WTC11 (cell line): Measurements from ENCODE around the gene CASP2. TPM values are rescaled to one million over a fixed set of nuclear protein-coding genes. Genes with fewer than 3 reads are reported as not detected.

Source experiments
- ATAC-seq: fragments of 200-7000 bp; cut with Tn5 transposase; 2 replicates; pipeline ENCODE4 v1.10.0; 2021; ENCODE audit warnings: mild to moderate bottlenecking, moderate library complexity
- CTCF ChIA-PET: fragments of 300-600 bp; sonication (Branson Sonifier 250); formaldehyde crosslinking; loops from one replicate; lab custom pipeline; 2021; ENCODE audit warnings: antibody characterized with exemption; lab: Charles Lee
- POLR2A ChIA-PET: fragments of 350-600 bp; sonication (Branson Sonifier 250); formaldehyde crosslinking; loops from one replicate; lab custom pipeline; 2021; ENCODE audit warnings: antibody characterized with exemption; lab: Charles Lee
- DNase-seq: peaks from one replicate; pipeline ENCODE4 v3.0.0; 2021; ENCODE audit warnings: low spot score
- H3K27ac Mint-ChIP-seq: 2 replicates; pipeline ENCODE4 v1.8.0; 2021; ENCODE audit warnings: mixed read lengths
- H3K27me3 Mint-ChIP-seq: 2 replicates; pipeline ENCODE4 v1.8.0; 2021; ENCODE audit warnings: low read depth, mild to moderate bottlenecking, moderate library complexity, mixed read lengths
- H3K36me3 Mint-ChIP-seq: 2 replicates; pipeline ENCODE4 v1.8.0; 2021; ENCODE audit warnings: mixed read lengths
- H3K4me1 Mint-ChIP-seq: 2 replicates; pipeline ENCODE4 v1.8.0; 2022; ENCODE audit warnings: mixed read lengths
- H3K4me3 Mint-ChIP-seq: 2 replicates; pipeline ENCODE4 v1.8.0; 2021; ENCODE audit warnings: mild to moderate bottlenecking, moderate library complexity, mixed read lengths
- H3K9me3 Mint-ChIP-seq: 2 replicates; pipeline ENCODE4 v1.8.0; 2021; ENCODE audit warnings: mixed read lengths
- ATF1 ChIP-seq: sonication (generic); formaldehyde crosslinking; IDR thresholded peaks from 2 replicates; pipeline ENCODE4 v1.8.1; 2023; ENCODE audit warnings: mild to moderate bottlenecking, moderate library complexity, missing genetic modification reagents
- CBFB ChIP-seq: sonication (generic); formaldehyde crosslinking; IDR thresholded peaks from 2 replicates; pipeline ENCODE4 v1.8.1; 2022; ENCODE audit warnings: mild to moderate bottlenecking, low read depth, missing genetic modification reagents
- CREM ChIP-seq: sonication (generic); formaldehyde crosslinking; IDR thresholded peaks from 2 replicates; pipeline ENCODE4 v1.8.1; 2022; ENCODE audit warnings: mild to moderate bottlenecking, missing genetic modification reagents, moderate library complexity
- ESRRA ChIP-seq: sonication (generic); formaldehyde crosslinking; IDR thresholded peaks from 2 replicates; pipeline ENCODE4 v1.8.1; 2022; ENCODE audit warnings: mild to moderate bottlenecking, missing genetic modification reagents, borderline replicate concordance
- FOXJ3 ChIP-seq: sonication (generic); formaldehyde crosslinking; IDR thresholded peaks from 2 replicates; pipeline ENCODE4 v1.9.0; 2021; ENCODE audit warnings: missing genetic modification reagents, mild to moderate bottlenecking, borderline replicate concordance
- GTF2I ChIP-seq: fragments of 250-450 bp; sonication (Bioruptor Pico); conservative IDR thresholded peaks from 2 replicates; pipeline ENCODE4 v1.4.0; 2021; ENCODE audit warnings: mild to moderate bottlenecking
- JUN ChIP-seq: sonication (generic); formaldehyde crosslinking; IDR thresholded peaks from 2 replicates; pipeline ENCODE4 v1.8.0; 2023; ENCODE audit warnings: mild to moderate bottlenecking, missing genetic modification reagents
- NFE2L1 ChIP-seq: sonication (generic); formaldehyde crosslinking; IDR thresholded peaks from 2 replicates; pipeline ENCODE4 v1.8.1; 2023; ENCODE audit warnings: missing genetic modification reagents
- NR1H2 ChIP-seq: sonication (generic); formaldehyde crosslinking; IDR thresholded peaks from 2 replicates; pipeline ENCODE4 v1.9.0; 2021; ENCODE audit warnings: mild to moderate bottlenecking, moderate library complexity, missing genetic modification reagents
- PRRX2 ChIP-seq: fragments of 250-450 bp; sonication (Bioruptor Pico); IDR thresholded peaks from 2 replicates; pipeline ENCODE4 v1.8.0; 2021; ENCODE audit warnings: mild to moderate bottlenecking
- RELA ChIP-seq: sonication (generic); formaldehyde crosslinking; IDR thresholded peaks from 2 replicates; pipeline ENCODE4 v1.8.1; 2022; ENCODE audit warnings: missing genetic modification reagents, mild to moderate bottlenecking, borderline replicate concordance
- RORB ChIP-seq: fragments of 250-450 bp; sonication (Bioruptor Pico); IDR thresholded peaks from 2 replicates; pipeline ENCODE4 v1.9.0; 2021; ENCODE audit warnings: mild to moderate bottlenecking
- SMAD4 ChIP-seq: sonication (generic); formaldehyde crosslinking; IDR thresholded peaks from 2 replicates; pipeline ENCODE4 v1.8.0; 2022; ENCODE audit warnings: mild to moderate bottlenecking, missing genetic modification reagents
- ZNF121 ChIP-seq: sonication (generic); formaldehyde crosslinking; IDR thresholded peaks from 2 replicates; pipeline ENCODE4 v1.8.0; 2023; ENCODE audit warnings: missing genetic modification reagents
- ZNF138 ChIP-seq: sonication (generic); formaldehyde crosslinking; conservative IDR thresholded peaks from 2 replicates; pipeline ENCODE4 v1.8.1; 2022; ENCODE audit warnings: mild to moderate bottlenecking, moderate library complexity, missing genetic modification reagents
- ZNF396 ChIP-seq: fragments of 250-450 bp; sonication (Bioruptor Pico); IDR thresholded peaks from 2 replicates; pipeline ENCODE4 v1.8.0; 2021; ENCODE audit warnings: mild to moderate bottlenecking, moderate library complexity, borderline replicate concordance
- total RNA-seq: library from RNA; stranded (reverse); gene quantifications from 3 replicates; pipeline ENCODE4 v1.2.3, GENCODE V29; 2021
- TF ChIP-seq, protein P1 (sequence below): fragments of 250-450 bp; sonication (Bioruptor Pico); IDR thresholded peaks from 2 replicates; pipeline ENCODE4 v1.9.0; 2021; ENCODE audit warnings: moderate library complexity, mild to moderate bottlenecking, inconsistent platforms, borderline replicate concordance
- TF ChIP-seq, protein P2 (sequence below): sonication (generic); formaldehyde crosslinking; IDR thresholded peaks from 2 replicates; pipeline ENCODE4 v1.8.0; 2022; ENCODE audit warnings: mild to moderate bottlenecking, missing genetic modification reagents
- TF ChIP-seq, protein P3 (sequence below): sonication (generic); formaldehyde crosslinking; IDR thresholded peaks from 2 replicates; pipeline ENCODE4 v1.8.1; 2023; ENCODE audit warnings: mild to moderate bottlenecking, missing genetic modification reagents, moderate library complexity
- TF ChIP-seq, protein P4 (sequence below): sonication (generic); formaldehyde crosslinking; IDR thresholded peaks from 2 replicates; pipeline ENCODE4 v1.8.1; 2022; ENCODE audit warnings: mild to moderate bottlenecking, moderate library complexity, missing genetic modification reagents
- TF ChIP-seq, protein P5 (sequence below): sonication (generic); formaldehyde crosslinking; IDR thresholded peaks from 2 replicates; pipeline ENCODE4 v1.8.0; 2022; ENCODE audit warnings: mild to moderate bottlenecking, missing genetic modification reagents
- TF ChIP-seq, protein P6 (sequence below): sonication (generic); formaldehyde crosslinking; IDR thresholded peaks from 2 replicates; pipeline ENCODE4 v1.8.1; 2022; ENCODE audit warnings: mild to moderate bottlenecking, missing genetic modification reagents, moderate library complexity, borderline replicate concordance
- TF ChIP-seq, protein P7 (sequence below): sonication (generic); formaldehyde crosslinking; IDR thresholded peaks from 2 replicates; pipeline ENCODE4 v1.8.0; 2023; ENCODE audit warnings: mild to moderate bottlenecking, missing genetic modification reagents

The CASP2 gene
- total RNA-seq, 1 experiment from 2014 or later, result 35.4 TPM

DNA sequence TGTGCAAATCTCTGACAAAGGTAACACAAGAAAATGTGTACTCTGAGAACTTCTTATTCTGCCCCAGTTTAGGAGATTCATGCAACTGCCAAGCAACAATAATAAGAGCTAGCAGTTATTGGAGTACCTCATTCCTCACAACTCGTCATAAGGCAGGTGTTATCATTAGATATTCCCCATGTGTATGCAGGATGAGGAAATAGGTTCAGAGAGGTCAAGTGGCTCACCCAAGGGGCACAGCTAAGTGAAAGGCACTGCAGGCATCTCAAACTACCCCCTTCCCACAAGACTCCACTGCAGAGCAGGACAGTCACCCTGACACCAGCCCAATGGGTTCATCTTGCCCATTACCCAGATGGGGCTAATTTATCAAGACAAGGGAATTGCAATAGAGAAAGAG, 26.2 kb upstream of the CASP2 start:
- POLR2A ChIA-PET, result no interaction called here
- Mint-ChIP-seq H3K36me3 (no peaks in the 10 kb centered on the region), H3K27ac (no peak overlapping the region), H3K4me1 (peaks cover 12% of the 10 kb centered on the region), H3K9me3 (peaks cover 4% of the 10 kb centered on the region), H3K4me3 (0 out of 2 replicates have a peak overlapping the region, but pooled peaks have one; percentile 16), H3K27me3 (peaks cover 14% of the 10 kb centered on the region)
- ATAC-seq, result no peak
- DNase-seq, result no peak
- CTCF ChIA-PET, result no interaction called here
- TF ChIP-seq, protein P1, sequence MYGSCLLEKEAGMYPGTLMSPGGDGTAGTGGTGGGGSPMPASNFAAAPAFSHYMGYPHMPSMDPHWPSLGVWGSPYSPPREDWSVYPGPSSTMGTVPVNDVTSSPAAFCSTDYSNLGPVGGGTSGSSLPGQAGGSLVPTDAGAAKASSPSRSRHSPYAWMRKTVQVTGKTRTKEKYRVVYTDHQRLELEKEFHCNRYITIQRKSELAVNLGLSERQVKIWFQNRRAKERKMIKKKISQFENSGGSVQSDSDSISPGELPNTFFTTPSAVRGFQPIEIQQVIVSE (CRISPR knock-in tag), result no peak
- no peak for TF ChIP-seq PRRX2 (CRISPR knock-in tag)
- no peak for TF ChIP-seq RORB (CRISPR knock-in tag)

DNA sequence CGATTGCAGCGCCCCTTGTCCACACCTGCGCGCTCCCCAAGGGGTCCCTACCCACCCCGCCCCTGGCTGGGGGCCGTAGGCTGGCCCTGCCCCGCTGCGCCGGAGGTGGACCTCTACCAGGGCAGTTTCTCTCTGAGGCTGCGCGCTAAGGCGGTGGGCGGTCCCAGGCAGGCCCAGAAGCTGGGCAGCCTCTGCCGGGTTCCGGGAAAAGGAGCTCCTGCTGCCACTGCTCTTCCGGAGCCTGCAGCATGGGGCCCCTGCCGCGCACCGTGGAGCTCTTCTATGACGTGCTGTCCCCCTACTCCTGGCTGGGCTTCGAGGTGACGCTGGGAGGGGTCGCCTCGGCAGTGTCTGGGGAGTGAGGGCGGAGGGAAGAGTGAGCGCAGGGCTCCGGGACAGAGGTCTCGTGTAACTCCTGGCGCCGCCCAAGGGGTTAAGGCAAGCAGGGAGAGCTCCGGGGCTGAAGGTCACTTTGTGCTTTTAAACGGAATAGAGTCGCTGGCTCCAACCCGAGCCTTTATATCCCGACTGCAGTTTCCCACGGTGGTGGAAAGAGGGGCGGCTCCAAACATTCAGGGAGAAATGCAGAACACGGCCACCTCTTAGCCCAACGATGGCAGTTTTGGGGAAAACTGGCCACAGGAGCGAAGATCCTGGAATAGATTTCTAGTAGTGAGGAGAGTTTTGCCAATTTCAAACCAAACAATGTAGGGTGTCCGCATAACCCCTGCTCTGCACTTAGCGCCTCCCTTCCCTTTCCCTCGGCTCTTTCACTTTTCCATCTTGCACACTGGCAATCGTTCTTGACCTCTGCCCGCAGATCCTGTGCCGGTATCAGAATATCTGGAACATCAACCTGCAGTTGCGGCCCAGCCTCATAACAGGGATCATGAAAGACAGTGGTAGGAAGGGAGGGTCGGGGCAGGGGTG, 24.6 kb upstream of the CASP2 start, which contains the start of gene GSTK1:
TSS of gene GSTK1 (plus strand) at position 176 of the 930 bp plus-strand sequence. CDS start at position 249, 73 bp downstream.
- Mint-ChIP-seq H3K4me1 (peaks cover 12% of the 10 kb centered on the region), H3K9me3 (peaks cover 4% of the 10 kb centered on the region), H3K4me3 (peak within 1 kb of the TSS; percentile 89), H3K27me3 (peaks cover 14% of the 10 kb centered on the region), H3K27ac (no peak within 1 kb of the TSS), H3K36me3 (peaks cover 4% of the 10 kb centered on the region; the same call in 1 of the 2 replicates)
- ChIA-PET CTCF (interaction anchor here (0.9 to 1.7 kb wide), 9 partner anchors 13 to 254 kb away, joined by 3 to 19 read pairs (median 5); partner anchors contain the start of gene CASP2), POLR2A (interaction anchor here (0.6 to 1.1 kb wide), 4 partner anchors 10 to 36 kb away, joined by 3 to 7 read pairs (median 4); partner anchors contain the start of gene CASP2)
- peak; percentile 95 for ATAC-seq
- peak; percentile 73 for DNase-seq
- TF ChIP-seq, protein P2, sequence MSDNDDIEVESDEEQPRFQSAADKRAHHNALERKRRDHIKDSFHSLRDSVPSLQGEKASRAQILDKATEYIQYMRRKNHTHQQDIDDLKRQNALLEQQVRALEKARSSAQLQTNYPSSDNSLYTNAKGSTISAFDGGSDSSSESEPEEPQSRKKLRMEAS (CRISPR knock-in tag), result peak; percentile 80
- no peak for TF ChIP-seq RELA
- no peak for TF ChIP-seq ZNF396 (CRISPR knock-in tag)
- TF ChIP-seq, protein P3, sequence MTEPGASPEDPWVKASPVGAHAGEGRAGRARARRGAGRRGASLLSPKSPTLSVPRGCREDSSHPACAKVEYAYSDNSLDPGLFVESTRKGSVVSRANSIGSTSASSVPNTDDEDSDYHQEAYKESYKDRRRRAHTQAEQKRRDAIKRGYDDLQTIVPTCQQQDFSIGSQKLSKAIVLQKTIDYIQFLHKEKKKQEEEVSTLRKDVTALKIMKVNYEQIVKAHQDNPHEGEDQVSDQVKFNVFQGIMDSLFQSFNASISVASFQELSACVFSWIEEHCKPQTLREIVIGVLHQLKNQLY (CRISPR knock-in tag), result no peak
- TF ChIP-seq CREM (CRISPR knock-in tag), result peak; percentile 67; the same call in 1 of the 2 replicates
- TF ChIP-seq, protein P4, sequence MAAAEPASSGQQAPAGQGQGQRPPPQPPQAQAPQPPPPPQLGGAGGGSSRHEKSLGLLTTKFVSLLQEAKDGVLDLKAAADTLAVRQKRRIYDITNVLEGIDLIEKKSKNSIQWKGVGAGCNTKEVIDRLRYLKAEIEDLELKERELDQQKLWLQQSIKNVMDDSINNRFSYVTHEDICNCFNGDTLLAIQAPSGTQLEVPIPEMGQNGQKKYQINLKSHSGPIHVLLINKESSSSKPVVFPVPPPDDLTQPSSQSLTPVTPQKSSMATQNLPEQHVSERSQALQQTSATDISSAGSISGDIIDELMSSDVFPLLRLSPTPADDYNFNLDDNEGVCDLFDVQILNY, result peak; percentile 81; the same call in 1 of the 2 replicates
- TF ChIP-seq GTF2I (CRISPR knock-in tag), result no peak
- no peak for TF ChIP-seq PRRX2 (CRISPR knock-in tag)
- TF ChIP-seq, protein P5, sequence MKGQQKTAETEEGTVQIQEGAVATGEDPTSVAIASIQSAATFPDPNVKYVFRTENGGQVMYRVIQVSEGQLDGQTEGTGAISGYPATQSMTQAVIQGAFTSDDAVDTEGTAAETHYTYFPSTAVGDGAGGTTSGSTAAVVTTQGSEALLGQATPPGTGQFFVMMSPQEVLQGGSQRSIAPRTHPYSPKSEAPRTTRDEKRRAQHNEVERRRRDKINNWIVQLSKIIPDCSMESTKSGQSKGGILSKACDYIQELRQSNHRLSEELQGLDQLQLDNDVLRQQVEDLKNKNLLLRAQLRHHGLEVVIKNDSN (CRISPR knock-in tag), result peak; percentile 17; the same call in 1 of the 2 replicates
- TF ChIP-seq, protein P6, sequence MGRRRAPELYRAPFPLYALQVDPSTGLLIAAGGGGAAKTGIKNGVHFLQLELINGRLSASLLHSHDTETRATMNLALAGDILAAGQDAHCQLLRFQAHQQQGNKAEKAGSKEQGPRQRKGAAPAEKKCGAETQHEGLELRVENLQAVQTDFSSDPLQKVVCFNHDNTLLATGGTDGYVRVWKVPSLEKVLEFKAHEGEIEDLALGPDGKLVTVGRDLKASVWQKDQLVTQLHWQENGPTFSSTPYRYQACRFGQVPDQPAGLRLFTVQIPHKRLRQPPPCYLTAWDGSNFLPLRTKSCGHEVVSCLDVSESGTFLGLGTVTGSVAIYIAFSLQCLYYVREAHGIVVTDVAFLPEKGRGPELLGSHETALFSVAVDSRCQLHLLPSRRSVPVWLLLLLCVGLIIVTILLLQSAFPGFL (CRISPR knock-in tag), result no peak
- TF ChIP-seq ZNF138 (CRISPR knock-in tag), result no peak
- TF ChIP-seq ATF1 (CRISPR knock-in tag), result peak; percentile 66; the same call in 1 of the 2 replicates
- TF ChIP-seq, protein P7, sequence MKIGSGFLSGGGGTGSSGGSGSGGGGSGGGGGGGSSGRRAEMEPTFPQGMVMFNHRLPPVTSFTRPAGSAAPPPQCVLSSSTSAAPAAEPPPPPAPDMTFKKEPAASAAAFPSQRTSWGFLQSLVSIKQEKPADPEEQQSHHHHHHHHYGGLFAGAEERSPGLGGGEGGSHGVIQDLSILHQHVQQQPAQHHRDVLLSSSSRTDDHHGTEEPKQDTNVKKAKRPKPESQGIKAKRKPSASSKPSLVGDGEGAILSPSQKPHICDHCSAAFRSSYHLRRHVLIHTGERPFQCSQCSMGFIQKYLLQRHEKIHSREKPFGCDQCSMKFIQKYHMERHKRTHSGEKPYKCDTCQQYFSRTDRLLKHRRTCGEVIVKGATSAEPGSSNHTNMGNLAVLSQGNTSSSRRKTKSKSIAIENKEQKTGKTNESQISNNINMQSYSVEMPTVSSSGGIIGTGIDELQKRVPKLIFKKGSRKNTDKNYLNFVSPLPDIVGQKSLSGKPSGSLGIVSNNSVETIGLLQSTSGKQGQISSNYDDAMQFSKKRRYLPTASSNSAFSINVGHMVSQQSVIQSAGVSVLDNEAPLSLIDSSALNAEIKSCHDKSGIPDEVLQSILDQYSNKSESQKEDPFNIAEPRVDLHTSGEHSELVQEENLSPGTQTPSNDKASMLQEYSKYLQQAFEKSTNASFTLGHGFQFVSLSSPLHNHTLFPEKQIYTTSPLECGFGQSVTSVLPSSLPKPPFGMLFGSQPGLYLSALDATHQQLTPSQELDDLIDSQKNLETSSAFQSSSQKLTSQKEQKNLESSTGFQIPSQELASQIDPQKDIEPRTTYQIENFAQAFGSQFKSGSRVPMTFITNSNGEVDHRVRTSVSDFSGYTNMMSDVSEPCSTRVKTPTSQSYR, result no peak
- TF ChIP-seq NR1H2 (CRISPR knock-in tag), result no peak
- TF ChIP-seq ZNF121 (CRISPR knock-in tag), result no peak
- TF ChIP-seq FOXJ3, result no peak
- TF ChIP-seq JUN (CRISPR knock-in tag), result no peak
- no peak for TF ChIP-seq NFE2L1 (CRISPR knock-in tag)
- TF ChIP-seq SMAD4, result no peak
- TF ChIP-seq CBFB (CRISPR knock-in tag), result no peak
- peak; percentile 53; the same call in 1 of the 2 replicates for TF ChIP-seq ESRRA (CRISPR knock-in tag)
